Stimulated activated naive B cell treated with anti-CD40 and anti-IgM and Interleukin-4, amounts not matched to agents 10 μg/mL and 1 μg/mL and 100 μg/mL, for 72 hours (primary cell): ENCODE data around the gene XPC.

ENCODE experiments used
- ATAC-seq, 2 donors: fragments of 150-1000 bp; cut with Tn5 transposase; replicated peaks; 2 replicates each; pipeline ENCODE4 v1.10.0; 2021; ENCODE audit warnings: moderate library complexity in 1 of 2
- DNase-seq: peaks from one replicate; pipeline ENCODE4 v3.0.0; 2021
- H3K27ac Mint-ChIP-seq: one replicate; pipeline ENCODE4 v1.8.0; 2022; ENCODE audit warnings: mild to moderate bottlenecking, mixed read lengths
- H3K27me3 Mint-ChIP-seq, 2 donors: one replicate each; pipeline ENCODE4 v1.8.0; 2022; ENCODE audit warnings: mixed read lengths in 2 of 2
- H3K36me3 Mint-ChIP-seq, 2 donors: one replicate each; pipeline ENCODE4 v1.8.0; 2022; ENCODE audit warnings: mixed read lengths in 2 of 2, mild to moderate bottlenecking in 1 of 2
- H3K4me1 Mint-ChIP-seq, 2 donors: one replicate each; pipeline ENCODE4 v1.8.0; 2022; ENCODE audit warnings: mixed read lengths in 2 of 2, mild to moderate bottlenecking in 1 of 2
- H3K4me3 Mint-ChIP-seq, 2 donors: one replicate each; pipeline ENCODE4 v1.8.0; 2022; ENCODE audit warnings: mild to moderate bottlenecking in 2 of 2, mixed read lengths in 2 of 2, moderate library complexity in 1 of 2
- H3K9me3 Mint-ChIP-seq, 2 donors: one replicate each; pipeline ENCODE4 v1.8.0; 2022; ENCODE audit warnings: mixed read lengths in 2 of 2, mild to moderate bottlenecking in 1 of 2

Gene XPC

GRCh38 chr3:14134291-14134690 lies 44.1 kb downstream of the XPC start:
- ATAC-seq (no peak), DNase-seq (no peak)
- Mint-ChIP-seq H3K27me3 (no peaks in the 10 kb centered on the region), H3K9me3 (no peaks in the 10 kb centered on the region), H3K4me3 (no peak overlapping the region), H3K36me3 (peaks cover 53 to 70% of the 10 kb centered on the region in 2 donors), H3K27ac (peak overlapping the region; percentile 31), H3K4me1 (peaks cover 5 to 11% of the 10 kb centered on the region in 2 donors)

GRCh38 chr3:14133876-14134275 lies 44.5 kb downstream of the XPC start:
- Mint-ChIP-seq H3K4me1 (peaks cover 5 to 13% of the 10 kb centered on the region in 2 donors), H3K27ac (no peak overlapping the region), H3K9me3 (no peaks in the 10 kb centered on the region), H3K36me3 (peaks cover 54 to 72% of the 10 kb centered on the region in 2 donors), H3K27me3 (no peaks in the 10 kb centered on the region), H3K4me3 (no peak overlapping the region)
- no peak for ATAC-seq
- DNase-seq: no peak

GRCh38 chr3:14133188-14133800 lies 45.1 kb downstream of the XPC start:
- Mint-ChIP-seq H3K36me3 (peaks cover 56 to 74% of the 10 kb centered on the region in 2 donors), H3K4me3 (no peak overlapping the region), H3K4me1 (peaks cover 6 to 17% of the 10 kb centered on the region in 2 donors), H3K27me3 (no peaks in the 10 kb centered on the region), H3K27ac (no peak overlapping the region), H3K9me3 (peaks cover 0 to 2% of the 10 kb centered on the region in 2 donors)
- ATAC-seq (no peak), DNase-seq (no peak)

DNA sequence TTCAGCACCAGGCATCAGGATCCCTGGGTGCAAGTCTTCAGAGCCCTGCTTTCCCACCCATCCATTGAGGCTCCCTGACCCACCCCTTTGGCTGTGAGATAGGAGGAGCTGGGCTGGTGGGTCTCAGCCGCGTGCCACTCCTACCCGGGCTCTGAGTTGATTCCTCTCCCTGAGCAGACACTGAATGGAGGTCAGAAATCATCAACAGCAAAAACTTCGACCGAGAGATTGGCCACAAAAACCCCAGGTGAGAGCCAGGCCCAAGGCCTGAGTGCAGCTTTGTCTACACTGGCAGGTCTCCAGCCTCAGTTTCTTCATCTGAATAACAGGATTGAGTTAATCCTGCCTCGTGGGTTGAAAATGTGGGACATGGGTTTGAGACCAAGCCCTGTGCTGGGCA lies 45.7 kb downstream of the XPC start:
- H3K36me3 Mint-ChIP-seq: peaks cover 57 to 74% of the 10 kb centered on the region in 2 donors
- H3K9me3 Mint-ChIP-seq: peaks cover 0 to 3% of the 10 kb centered on the region in 2 donors
- H3K27me3 Mint-ChIP-seq: no peaks in the 10 kb centered on the region
- peaks cover 7 to 18% of the 10 kb centered on the region in 2 donors for H3K4me1 Mint-ChIP-seq
- no peak overlapping the region for H3K4me3 Mint-ChIP-seq
- ATAC-seq (no peak), DNase-seq (no peak)
- H3K27ac Mint-ChIP-seq: peak overlapping the region; percentile 51

DNA sequence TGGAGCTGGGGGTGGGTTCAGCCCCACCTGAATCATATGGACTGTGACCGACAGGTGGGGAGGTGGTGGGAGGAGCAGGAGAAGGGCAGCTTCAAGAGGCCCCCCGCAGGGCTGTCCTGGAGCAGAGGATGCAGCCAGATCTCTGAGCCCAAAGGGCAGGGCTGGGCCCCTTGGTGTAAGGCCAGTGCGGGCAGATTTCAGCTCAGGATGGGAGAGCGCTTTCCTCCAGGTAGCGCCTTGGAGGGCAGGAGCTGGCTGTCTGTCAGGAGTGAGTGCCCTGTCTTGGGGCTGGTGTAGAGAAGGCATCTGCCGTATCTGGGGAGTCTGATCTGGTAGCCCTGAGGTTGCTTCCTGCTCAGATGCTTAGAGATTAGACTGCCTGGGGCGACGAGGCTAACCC lies 46.3 kb downstream of the XPC start:
- ATAC-seq: no peak
- peaks cover 11 to 24% of the 10 kb centered on the region in 2 donors for H3K4me1 Mint-ChIP-seq
- H3K27me3 Mint-ChIP-seq: no peaks in the 10 kb centered on the region
- DNase-seq: no peak
- peaks cover 57 to 77% of the 10 kb centered on the region in 2 donors for H3K36me3 Mint-ChIP-seq
- H3K4me3 Mint-ChIP-seq: no peak overlapping the region
- no peak overlapping the region for H3K27ac Mint-ChIP-seq
- H3K9me3 Mint-ChIP-seq: peaks cover 0 to 3% of the 10 kb centered on the region in 2 donors

GRCh38 chr3:14131134-14131533 lies 47.3 kb downstream of the XPC start:
- no peak overlapping the region for H3K27ac Mint-ChIP-seq
- H3K4me1 Mint-ChIP-seq: peaks cover 16 to 33% of the 10 kb centered on the region in 2 donors
- ATAC-seq (no peak), DNase-seq (no peak)
- peaks cover 0 to 3% of the 10 kb centered on the region in 2 donors for H3K9me3 Mint-ChIP-seq
- H3K36me3 Mint-ChIP-seq: peaks cover 54 to 75% of the 10 kb centered on the region in 2 donors
- H3K4me3 Mint-ChIP-seq: no peak overlapping the region
- H3K27me3 Mint-ChIP-seq: no peaks in the 10 kb centered on the region

- no peak overlapping the region for H3K27ac Mint-ChIP-seq
These were observed 47.7 kb downstream of the XPC start for GRCh38 chr3:14130707-14131106.

GRCh38 chr3:14130230-14130629 lies 48.2 kb downstream of the XPC start:
- Mint-ChIP-seq H3K9me3 (peaks cover 0 to 3% of the 10 kb centered on the region in 2 donors), H3K4me1 (peaks cover 20 to 42% of the 10 kb centered on the region in 2 donors), H3K27me3 (no peaks in the 10 kb centered on the region), H3K4me3 (no peak overlapping the region), H3K27ac (no peak overlapping the region), H3K36me3 (peaks cover 47 to 67% of the 10 kb centered on the region in 2 donors)
- no peak for ATAC-seq
- DNase-seq: no peak

More at GRCh38 chr3:14130707-14131106, 47.7 kb downstream of the XPC start:
- Mint-ChIP-seq H3K4me1 (peaks cover 20 to 38% of the 10 kb centered on the region in 2 donors), H3K36me3 (peaks cover 49 to 71% of the 10 kb centered on the region in 2 donors), H3K27me3 (no peaks in the 10 kb centered on the region), H3K9me3 (peaks cover 0 to 3% of the 10 kb centered on the region in 2 donors), H3K4me3 (no peak overlapping the region)
- ATAC-seq (no peak), DNase-seq (no peak)

DNA sequence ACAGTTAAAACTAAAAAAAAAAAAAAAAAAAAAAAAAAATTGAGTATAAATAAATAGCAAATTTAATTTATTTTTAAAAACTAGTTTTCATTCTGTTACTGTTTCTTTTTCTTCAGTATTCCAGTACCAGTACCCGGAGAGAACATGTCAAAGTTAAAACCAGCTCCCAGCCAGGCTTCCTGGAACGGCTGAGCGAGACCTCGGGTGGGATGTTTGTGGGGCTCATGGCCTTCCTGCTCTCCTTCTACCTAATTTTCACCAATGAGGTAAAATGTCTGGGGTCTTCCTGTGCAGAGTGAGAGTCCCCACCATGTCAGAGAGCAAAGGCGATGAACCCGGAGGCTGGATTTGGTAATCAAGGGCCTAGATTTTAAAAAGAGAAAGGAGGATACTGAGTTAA lies 49.1 kb downstream of the XPC start:
- ATAC-seq: no peak
- H3K27ac Mint-ChIP-seq: no peak overlapping the region
- no peak overlapping the region for H3K4me3 Mint-ChIP-seq
- H3K27me3 Mint-ChIP-seq: no peaks in the 10 kb centered on the region
- peaks cover 0 to 3% of the 10 kb centered on the region in 2 donors for H3K9me3 Mint-ChIP-seq
- H3K36me3 Mint-ChIP-seq: peaks cover 42 to 58% of the 10 kb centered on the region in 2 donors
- H3K4me1 Mint-ChIP-seq: peaks cover 20 to 42% of the 10 kb centered on the region in 2 donors
- no peak for DNase-seq

DNA sequence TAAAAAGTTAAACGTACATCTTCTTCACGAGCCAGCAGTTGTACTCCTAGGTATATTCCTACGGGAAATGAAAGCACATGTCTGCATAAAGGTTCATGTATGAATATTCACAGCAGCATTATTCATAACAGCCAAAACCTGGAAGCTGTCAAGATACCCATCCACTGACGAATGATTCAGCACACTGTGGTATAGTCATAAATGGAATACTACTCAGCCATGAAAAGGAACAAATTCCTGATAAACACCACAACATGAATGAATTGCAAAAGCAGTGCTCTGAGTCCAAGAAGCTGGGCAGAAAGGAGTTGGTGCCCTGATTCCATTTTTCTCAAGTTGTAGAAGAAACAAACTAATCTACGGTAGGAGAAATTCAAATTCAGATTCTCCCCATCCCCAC lies 49.7 kb downstream of the XPC start:
- Mint-ChIP-seq H3K27ac (no peak overlapping the region), H3K4me1 (peaks cover 20 to 43% of the 10 kb centered on the region in 2 donors)

DNA sequence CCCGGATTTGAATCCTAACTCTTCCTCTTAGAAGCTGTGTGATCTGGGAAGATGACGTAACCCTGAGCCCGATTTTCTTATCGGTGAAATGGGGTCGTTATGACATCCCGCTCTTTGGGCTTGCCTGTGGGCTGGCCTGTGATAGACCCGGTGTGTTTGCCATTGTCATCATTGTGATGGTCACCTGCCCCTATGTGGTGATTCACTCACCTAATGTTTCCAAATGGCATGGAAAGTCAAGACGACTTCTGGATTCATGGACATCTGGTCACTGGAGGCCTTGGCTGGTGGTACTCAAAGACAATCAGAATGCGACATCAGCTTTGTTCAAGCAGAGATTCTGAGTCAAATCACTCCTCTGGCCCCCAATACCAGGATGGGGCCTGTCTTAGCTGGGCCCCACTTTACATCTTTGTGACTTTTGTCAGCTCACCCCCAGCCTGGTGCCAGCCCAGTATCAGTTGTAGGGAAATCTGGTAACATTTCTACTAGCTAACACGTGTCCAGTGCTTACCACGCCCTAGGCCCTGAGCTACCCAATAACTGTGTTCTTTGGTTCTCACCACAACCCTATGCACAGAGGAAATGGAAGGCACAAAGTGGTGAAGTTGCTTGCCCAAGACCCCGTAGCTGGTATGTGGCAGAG lies 50.8 kb downstream of the XPC start:
- ATAC-seq (no peak), DNase-seq (no peak)
- Mint-ChIP-seq H3K27ac (no peak overlapping the region), H3K4me1 (peaks cover 23 to 54% of the 10 kb centered on the region in 2 donors), H3K9me3 (peaks cover 0 to 3% of the 10 kb centered on the region in 2 donors), H3K36me3 (peaks cover 30 to 46% of the 10 kb centered on the region in 2 donors), H3K27me3 (no peaks in the 10 kb centered on the region), H3K4me3 (no peak overlapping the region)

More for the DNA sequence above, 49.7 kb downstream of the XPC start:
- no peak overlapping the region for H3K4me3 Mint-ChIP-seq
- H3K27me3 Mint-ChIP-seq: no peaks in the 10 kb centered on the region
- DNase-seq (no peak), ATAC-seq (no peak)
- peaks cover 38 to 52% of the 10 kb centered on the region in 2 donors for H3K36me3 Mint-ChIP-seq
- H3K9me3 Mint-ChIP-seq: peaks cover 0 to 3% of the 10 kb centered on the region in 2 donors

DNA sequence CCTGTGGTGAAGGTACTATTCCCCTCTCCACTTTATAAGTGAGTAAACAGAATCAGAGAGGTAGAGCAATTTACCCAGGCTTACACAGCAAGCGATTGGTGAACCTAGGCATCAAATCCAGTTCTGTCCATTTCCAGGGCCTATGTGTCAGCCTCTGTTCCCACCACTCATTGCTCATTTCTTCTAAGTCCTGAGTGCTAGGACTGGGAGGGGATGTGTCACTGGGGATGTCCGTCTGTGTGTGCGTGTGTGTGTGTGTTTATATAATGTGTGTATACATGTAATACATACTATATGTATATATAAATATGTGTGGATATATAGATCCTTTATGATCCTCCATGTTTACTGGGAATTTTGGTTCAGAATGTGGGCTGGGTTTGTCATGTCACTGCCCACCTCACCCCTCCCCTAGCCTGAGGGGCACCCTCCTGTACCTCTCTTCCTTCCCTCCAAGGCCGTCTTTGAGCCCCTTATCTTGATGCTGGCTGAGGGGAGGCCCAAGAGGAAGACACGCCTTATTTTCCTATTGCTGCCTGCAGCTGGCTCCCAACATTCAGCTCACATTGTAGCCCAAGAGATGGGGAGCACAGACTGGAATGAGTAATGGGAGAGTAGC lies 51.4 kb downstream of the XPC start:
- no peaks in the 10 kb centered on the region for H3K27me3 Mint-ChIP-seq
- H3K27ac Mint-ChIP-seq: no peak overlapping the region
- H3K4me1 Mint-ChIP-seq: peaks cover 29 to 60% of the 10 kb centered on the region in 2 donors
- H3K9me3 Mint-ChIP-seq: peaks cover 0 to 3% of the 10 kb centered on the region in 2 donors
- no peak overlapping the region for H3K4me3 Mint-ChIP-seq
- ATAC-seq (no peak), DNase-seq (no peak)
- peaks cover 32 to 46% of the 10 kb centered on the region in 2 donors for H3K36me3 Mint-ChIP-seq

GRCh38 chr3:14126017-14126886 lies 52.1 kb downstream of the XPC start:
- ATAC-seq: no peak
- H3K27ac Mint-ChIP-seq: peak overlapping the region; percentile 96
- H3K36me3 Mint-ChIP-seq: peaks cover 32 to 46% of the 10 kb centered on the region in 2 donors

More at GRCh38 chr3:14126017-14126886, 52.1 kb downstream of the XPC start:
- Mint-ChIP-seq H3K4me1 (peaks cover 32 to 67% of the 10 kb centered on the region in 2 donors), H3K9me3 (peaks cover 0 to 3% of the 10 kb centered on the region in 2 donors), H3K27me3 (no peaks in the 10 kb centered on the region), H3K4me3 (peak overlapping the region; percentile 92 to 94)
- no peak for DNase-seq
